Subcutaneous abdominal adipose tissue (tissue), 5 donors: Measurements from ENCODE around the gene MORF4L2.

ENCODE experiments used
- H3K27ac ChIP-seq: one replicate; pipeline ENCODE4 v1.7.0; 2013; ENCODE audit warnings: low read depth, mild to moderate bottlenecking, inconsistent platforms, low read length, moderate library complexity
- H3K27me3 ChIP-seq, 5 donors: one replicate each; pipeline ENCODE4 v1.7.0; 2013; ENCODE audit warnings: low read length in 5 of 5, inconsistent platforms in 1 of 5; ENCODE audit not compliant: control insufficient read depth in 5 of 5, insufficient read depth in 4 of 5
- H3K36me3 ChIP-seq, 5 donors: one replicate each; pipeline ENCODE4 v1.7.0; 2013; ENCODE audit warnings: low read length in 5 of 5; ENCODE audit not compliant: control insufficient read depth in 5 of 5, insufficient read depth in 5 of 5
- H3K4me1 ChIP-seq, 5 donors: one replicate each; pipeline ENCODE4 v1.7.0; 2013; ENCODE audit warnings: low read length in 5 of 5, mild to moderate bottlenecking in 3 of 5, moderate library complexity in 1 of 5; ENCODE audit not compliant: control insufficient read depth in 5 of 5, insufficient read depth in 5 of 5
- H3K4me3 ChIP-seq, 5 donors: one replicate each; pipeline ENCODE4 v1.7.0; 2013; ENCODE audit warnings: low read length in 5 of 5, low read depth in 1 of 5
- H3K9ac ChIP-seq, 5 donors: one replicate each; pipeline ENCODE4 v1.7.0; 2013; ENCODE audit warnings: low read length in 5 of 5, mild to moderate bottlenecking in 4 of 5, moderate library complexity in 3 of 5
- H3K9me3 ChIP-seq, 5 donors: one replicate each; pipeline ENCODE4 v1.7.0; 2013; ENCODE audit warnings: low read length in 5 of 5; ENCODE audit not compliant: control insufficient read depth in 5 of 5
- donor health status: healthy.
- donor health status: healthy.
- donor health status: healthy.
- donor health status: healthy.
- donor health status: healthy.

The MORF4L2 gene

DNA sequence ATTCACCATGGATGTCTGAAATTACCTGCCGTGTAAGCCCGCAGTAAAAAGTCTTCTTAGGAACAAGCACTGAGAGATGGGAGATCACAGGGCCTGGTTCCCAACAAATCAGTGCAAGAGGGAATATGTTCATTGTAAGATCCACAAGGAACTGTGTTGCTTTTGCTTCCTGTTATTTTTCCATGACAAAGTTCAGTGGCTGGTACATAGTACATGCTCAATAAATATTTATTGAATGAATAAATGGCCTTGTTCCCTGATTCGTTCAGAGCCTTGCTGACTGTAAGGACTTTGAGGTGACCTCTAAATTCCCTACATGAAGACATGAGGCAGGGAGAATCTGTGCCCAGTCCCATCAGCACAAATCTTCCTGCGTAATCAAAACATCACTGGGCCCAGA is 31.6 kb upstream of the MORF4L2 start:
- Histone ChIP-seq H3K4me1 (peaks cover 0 to 4% (median 0%) of the 10 kb centered on the region in 5 donors), H3K9me3 (no peaks in the 10 kb centered on the region), H3K27ac (no peak overlapping the region), H3K9ac (no peak overlapping the region), H3K27me3 (peaks cover 0 to 21% (median 5%) of the 10 kb centered on the region in 5 donors), H3K36me3 (no peaks in the 10 kb centered on the region), H3K4me3 (no peak overlapping the region)

DNA sequence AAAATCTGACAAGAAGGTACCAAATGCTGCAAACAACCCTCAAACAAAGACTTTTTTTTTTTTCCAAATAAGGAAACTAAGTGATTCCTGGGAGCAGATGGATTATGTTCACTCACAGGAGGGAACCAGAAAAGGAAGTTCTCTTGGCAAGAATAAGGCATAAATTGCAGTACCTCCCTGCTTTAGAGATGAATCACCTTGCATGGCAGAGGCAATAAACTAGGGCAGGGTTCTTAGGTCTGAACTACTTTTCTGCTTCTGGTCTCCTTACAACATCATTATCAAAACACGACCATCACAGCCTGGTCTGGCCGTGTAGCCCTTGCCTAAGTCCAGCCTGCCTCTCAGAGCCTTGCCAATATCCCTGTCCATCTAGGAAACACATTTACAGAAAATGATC is 30.5 kb upstream of the MORF4L2 start:
- no peaks in the 10 kb centered on the region for H3K36me3 ChIP-seq
- H3K27me3 ChIP-seq = peaks cover 1 to 13% (median 5%) of the 10 kb centered on the region in 5 donors
- no peak overlapping the region for H3K27ac ChIP-seq
- peaks cover 0 to 4% (median 0%) of the 10 kb centered on the region in 5 donors for H3K4me1 ChIP-seq
- H3K4me3 ChIP-seq = no peak overlapping the region
- no peak overlapping the region for H3K9ac ChIP-seq
- no peaks in the 10 kb centered on the region for H3K9me3 ChIP-seq

DNA sequence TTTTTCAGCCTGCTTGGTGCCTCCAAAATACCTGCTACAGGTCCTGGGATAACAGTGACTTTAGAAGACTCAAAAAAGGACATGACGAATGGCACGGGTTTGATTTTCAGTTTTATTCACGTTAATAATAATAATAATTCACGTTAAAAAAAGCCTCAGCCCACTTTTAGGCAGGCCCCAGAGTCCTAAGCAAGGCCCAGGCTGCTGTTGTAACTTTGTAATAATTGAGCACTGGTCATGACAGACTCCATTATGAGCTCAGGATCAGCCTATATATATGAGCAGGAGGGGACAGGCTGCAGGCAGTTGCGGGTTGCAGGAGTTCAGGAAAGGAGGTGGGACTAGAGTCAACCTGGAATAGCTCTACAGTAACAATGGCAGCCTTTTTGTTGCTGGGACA is 24.1 kb upstream of the MORF4L2 start, which contains the start of gene TMEM31:
TMEM31 (plus strand) TSS at position 301 of the 400 bp plus-strand sequence. CDS start 1,350 bp downstream, outside the sequence.
- peaks cover 3 to 9% (median 4%) of the 10 kb centered on the region in 5 donors for H3K27me3 ChIP-seq
- H3K4me1 ChIP-seq = no peaks in the 10 kb centered on the region
- no peak within 1 kb of the TSS for H3K9ac ChIP-seq
- H3K36me3 ChIP-seq = no peaks in the 10 kb centered on the region
- no peak within 1 kb of the TSS for H3K27ac ChIP-seq
- no peaks in the 10 kb centered on the region for H3K9me3 ChIP-seq
- H3K4me3 ChIP-seq = no peak within 1 kb of the TSS

DNA sequence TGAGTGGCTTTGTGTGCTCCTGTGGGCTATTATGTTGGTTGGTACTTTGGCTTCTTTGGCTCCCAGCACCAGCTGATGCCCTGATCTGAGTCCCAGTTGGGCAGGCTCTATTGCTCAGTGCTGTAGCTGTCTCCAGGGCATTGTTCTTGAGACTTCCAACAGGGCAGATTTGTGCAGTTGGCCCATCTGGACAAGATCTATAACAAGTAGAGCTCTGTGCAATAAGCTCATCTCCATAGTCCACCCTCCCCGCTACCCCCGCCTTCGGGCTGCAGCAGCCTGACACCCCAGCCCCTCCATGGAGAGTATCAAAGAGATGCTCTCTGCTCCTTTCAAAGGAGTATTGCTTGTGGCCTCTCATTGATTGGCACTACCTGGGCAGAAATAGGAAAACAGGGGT is 18.4 kb upstream of the MORF4L2 start:
- H3K9ac ChIP-seq = no peak overlapping the region
- no peaks in the 10 kb centered on the region for H3K9me3 ChIP-seq
- H3K27me3 ChIP-seq = peaks cover 6 to 11% (median 8%) of the 10 kb centered on the region in 5 donors
- no peaks in the 10 kb centered on the region for H3K4me1 ChIP-seq
- H3K27ac ChIP-seq = no peak overlapping the region
- no peak overlapping the region for H3K4me3 ChIP-seq
- no peaks in the 10 kb centered on the region for H3K36me3 ChIP-seq

DNA sequence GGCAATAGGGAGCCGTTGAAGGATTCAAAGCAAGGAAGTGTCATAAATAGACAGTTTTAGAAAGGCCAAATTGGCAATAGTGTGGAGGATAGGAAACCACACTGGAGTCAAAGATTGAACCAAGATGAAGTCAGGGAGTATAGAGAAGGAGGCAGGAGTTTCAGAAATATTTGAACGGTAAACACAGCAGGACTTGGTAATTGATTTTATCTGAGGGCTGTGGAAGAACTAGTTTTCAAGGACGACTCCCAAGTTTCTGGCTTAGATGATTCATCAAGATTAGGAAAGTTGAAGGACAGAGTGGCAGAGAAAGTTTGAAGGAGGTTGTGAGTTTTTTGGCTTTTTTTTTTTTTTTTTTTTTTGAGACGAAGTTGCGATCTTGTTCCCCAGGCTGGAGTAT is 12.7 kb upstream of the MORF4L2 start:
- Histone ChIP-seq H3K4me3 (no peak overlapping the region), H3K27ac (no peak overlapping the region), H3K36me3 (no peaks in the 10 kb centered on the region), H3K4me1 (no peaks in the 10 kb centered on the region), H3K9me3 (no peaks in the 10 kb centered on the region), H3K27me3 (peaks cover 0 to 5% (median 3%) of the 10 kb centered on the region in 5 donors), H3K9ac (no peak overlapping the region)

DNA sequence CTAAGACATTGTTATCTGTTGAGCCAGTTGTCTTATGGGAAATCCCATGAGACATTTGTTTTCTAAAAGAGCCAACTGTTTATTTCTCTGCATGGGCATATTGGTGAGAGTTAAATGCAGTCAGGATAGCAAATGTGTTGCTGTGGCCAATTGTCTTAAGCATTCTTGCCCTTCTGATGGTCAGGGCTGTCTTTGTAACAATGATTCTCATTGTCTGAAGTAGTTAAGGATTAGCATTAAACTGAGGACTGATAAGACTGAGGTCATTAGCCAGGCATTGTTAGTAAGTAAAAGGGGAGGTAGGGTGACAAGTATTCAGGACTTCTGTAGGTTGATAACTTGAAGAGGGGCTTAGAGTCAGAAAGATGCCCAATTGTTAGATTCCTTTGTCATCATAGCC is 11.2 kb upstream of the MORF4L2 start:
- H3K27ac ChIP-seq = no peak overlapping the region
- H3K36me3 ChIP-seq = no peaks in the 10 kb centered on the region
- H3K9me3 ChIP-seq = no peaks in the 10 kb centered on the region
- peaks cover 0 to 10% (median 4%) of the 10 kb centered on the region in 5 donors for H3K27me3 ChIP-seq
- no peak overlapping the region for H3K9ac ChIP-seq
- no peak overlapping the region for H3K4me3 ChIP-seq
- H3K4me1 ChIP-seq = no peaks in the 10 kb centered on the region

DNA sequence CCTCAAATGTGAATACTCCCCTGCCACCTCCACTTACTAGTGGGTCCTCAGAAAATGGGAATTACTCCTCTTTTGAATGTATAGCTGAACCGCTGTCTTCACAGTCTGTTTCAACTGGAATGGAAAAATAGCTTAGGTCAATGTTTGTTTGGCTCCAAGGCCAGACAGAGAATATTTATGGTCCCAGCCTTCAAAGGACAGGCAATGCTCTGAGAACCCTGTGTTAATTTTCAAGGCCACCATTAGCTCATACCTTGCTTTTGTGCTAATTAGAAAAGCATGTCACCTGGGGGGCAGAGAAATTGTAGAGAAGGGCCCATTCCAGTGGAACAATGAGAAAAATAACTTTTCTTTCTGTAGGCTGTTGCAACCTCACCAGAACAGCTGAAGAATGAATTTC is 4.6 kb upstream of the MORF4L2 start:
- Histone ChIP-seq H3K4me1 (peaks cover 0 to 5% (median 0%) of the 10 kb centered on the region in 5 donors), H3K36me3 (peaks cover 0 to 2% (median 0%) of the 10 kb centered on the region in 5 donors), H3K4me3 (no peak overlapping the region), H3K9me3 (no peaks in the 10 kb centered on the region), H3K27me3 (peaks cover 0 to 6% (median 5%) of the 10 kb centered on the region in 5 donors), H3K27ac (no peak overlapping the region), H3K9ac (no peak overlapping the region)

DNA sequence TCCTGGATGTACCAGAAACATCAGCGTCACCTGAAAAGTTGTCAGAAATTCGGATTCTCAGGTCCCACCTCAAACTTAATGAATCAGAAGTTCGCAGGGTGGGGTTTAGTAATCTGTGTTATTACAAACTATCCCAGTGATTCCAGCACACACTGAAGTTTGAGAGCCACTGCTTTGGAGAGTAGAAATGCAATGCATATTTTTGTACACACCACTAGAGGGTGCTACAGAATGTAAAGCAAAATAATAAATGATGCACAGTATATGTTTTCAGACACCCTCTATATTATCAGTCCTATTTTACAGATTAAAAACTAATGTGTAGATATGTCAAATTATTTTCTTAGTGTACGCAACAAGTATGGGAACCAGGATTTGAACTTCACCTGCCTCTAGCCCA is 2.4 kb upstream of the MORF4L2 start:
- H3K4me1 ChIP-seq = peaks cover 5 to 7% (median 6%) of the 10 kb centered on the region in 5 donors
- H3K36me3 ChIP-seq = peaks cover 0 to 9% (median 4%) of the 10 kb centered on the region in 5 donors
- H3K9ac ChIP-seq = no peak overlapping the region
- no peak overlapping the region for H3K4me3 ChIP-seq
- H3K27ac ChIP-seq = peak overlapping the region; percentile 97
- peaks cover 0 to 6% (median 4%) of the 10 kb centered on the region in 5 donors for H3K27me3 ChIP-seq
- no peaks in the 10 kb centered on the region for H3K9me3 ChIP-seq

DNA sequence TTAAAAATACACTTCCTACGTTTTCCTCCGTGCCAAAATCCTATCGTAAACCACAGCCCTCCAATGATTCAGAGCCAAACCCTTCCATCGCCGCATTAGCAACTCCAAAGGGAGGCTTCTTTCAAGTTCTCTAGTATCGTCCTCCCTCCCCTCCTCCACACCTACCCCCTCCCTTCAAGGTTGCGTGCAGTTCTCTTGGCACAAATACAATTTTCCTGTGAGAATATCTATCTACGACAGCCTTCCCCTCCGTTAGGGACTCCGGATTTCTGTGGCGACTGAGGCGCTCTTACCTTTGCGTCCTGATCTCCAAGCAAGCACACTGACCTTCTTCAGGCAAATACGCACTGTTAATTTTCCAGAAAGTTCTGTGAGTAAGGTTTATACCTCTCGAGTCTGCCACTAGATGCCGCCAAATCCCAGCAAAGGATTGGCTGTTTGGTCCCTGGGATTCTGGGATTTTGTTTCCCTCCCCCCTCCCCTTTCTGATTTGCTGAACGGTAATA is 1.2 kb upstream of the MORF4L2 start:
- peaks cover 0 to 12% (median 6%) of the 10 kb centered on the region in 5 donors for H3K36me3 ChIP-seq
- peak overlapping the region; percentile 73 to 87 (median 76) for H3K4me3 ChIP-seq

DNA sequence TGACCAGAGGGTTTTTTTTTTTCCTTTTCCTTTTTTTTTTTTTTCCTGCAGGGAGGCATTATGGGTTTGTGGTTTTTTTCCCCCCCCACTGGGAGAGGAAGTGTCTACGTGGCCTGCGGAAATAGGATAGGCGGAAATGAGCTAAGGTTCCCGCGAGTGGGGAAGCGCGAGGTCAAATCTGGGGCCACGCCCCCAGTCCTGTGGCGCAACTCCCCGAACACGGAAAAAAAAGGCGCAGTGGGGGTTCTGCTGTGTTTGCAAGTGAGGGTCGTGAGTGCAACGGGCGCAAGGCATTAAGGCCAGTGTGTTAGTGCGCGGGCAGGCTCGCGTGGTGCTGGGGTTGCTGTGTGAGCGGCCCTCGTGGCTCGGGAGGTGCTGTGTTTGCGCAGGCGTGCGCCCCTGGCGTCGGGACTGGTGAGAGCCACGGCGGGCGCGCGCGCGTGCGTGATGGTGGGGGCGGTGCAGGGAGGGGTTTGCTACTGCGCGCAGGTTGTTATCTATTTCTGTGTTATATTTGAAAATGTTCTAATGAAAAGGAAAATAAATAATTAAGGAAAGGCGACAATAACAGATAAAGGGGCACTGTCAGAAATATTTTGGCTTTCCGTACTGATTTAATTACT is 685 bp upstream of the MORF4L2 start:
- Histone ChIP-seq H3K4me1 (peaks cover 5 to 7% (median 6%) of the 10 kb centered on the region in 5 donors), H3K4me3 (peak overlapping the region; percentile 73 to 87 (median 76)), H3K9me3 (no peaks in the 10 kb centered on the region), H3K9ac (peak overlapping the region; percentile 72 to 96 (median 78)), H3K27ac (peak overlapping the region; percentile 97), H3K27me3 (peaks cover 0 to 5% (median 0%) of the 10 kb centered on the region in 5 donors), H3K36me3 (peaks cover 0 to 12% (median 6%) of the 10 kb centered on the region in 5 donors)

More for the DNA sequence above, 1.2 kb upstream of the MORF4L2 start:
- H3K27me3 ChIP-seq = peaks cover 0 to 5% (median under 1%) of the 10 kb centered on the region in 5 donors
- H3K27ac ChIP-seq = peak overlapping the region; percentile 97
- no peaks in the 10 kb centered on the region for H3K9me3 ChIP-seq
- H3K9ac ChIP-seq = peak overlapping the region; percentile 72 to 96 (median 78)
- H3K4me1 ChIP-seq = peaks cover 5 to 7% (median 6%) of the 10 kb centered on the region in 5 donors
